Lung (tissue), 12 donors: ENCODE data around the gene ASMTL. TPM values are rescaled to one million over a fixed set of nuclear protein-coding genes. Genes with fewer than 3 reads are reported as not detected.

ENCODE experiments used
- ATAC-seq: fragments of 200-7000 bp; cut with Tn5 transposase; one replicate; pipeline ENCODE4 v1.9.1; 2020; ENCODE audit warnings: moderate number of reproducible peaks; ENCODE audit not compliant: insufficient read depth, low FRiP score
- DNase-seq, 3 donors: peaks; one replicate each; pipeline ENCODE4 v3.0.0-alpha.2; 2013 to 2017
- H3K27ac ChIP-seq, 2 donors: one replicate each; pipeline ENCODE4 v1.5.1; 2013; ENCODE audit warnings: mild to moderate bottlenecking in 2 of 2, moderate library complexity in 2 of 2, control low read depth in 1 of 2, inconsistent platforms in 1 of 2, low read depth in 1 of 2, low read length in 1 of 2
- H3K27me3 ChIP-seq, 3 donors: one replicate each; pipeline ENCODE4 v1.5.1; 2013; ENCODE audit warnings: low read length in 2 of 3; ENCODE audit not compliant: control insufficient read depth in 3 of 3, insufficient read depth in 3 of 3
- H3K36me3 ChIP-seq, 4 donors: one replicate each; pipeline ENCODE4 v1.5.1; 2013; ENCODE audit warnings: low read length in 4 of 4, mild to moderate bottlenecking in 1 of 4, moderate library complexity in 1 of 4; ENCODE audit not compliant: control insufficient read depth in 4 of 4, insufficient read depth in 4 of 4
- H3K4me1 ChIP-seq, 5 donors: one replicate each; pipeline ENCODE4 v1.5.1; 2013; ENCODE audit warnings: low read length in 5 of 5, mild to moderate bottlenecking in 2 of 5, moderate library complexity in 1 of 5; ENCODE audit not compliant: control insufficient read depth in 5 of 5, insufficient read depth in 5 of 5
- H3K4me3 ChIP-seq: one replicate; pipeline ENCODE4 v1.5.1; 2013; ENCODE audit warnings: mild to moderate bottlenecking, control low read depth, moderate library complexity
- H3K9ac ChIP-seq, 2 donors: one replicate each; pipeline ENCODE4 v1.5.1; 2013; ENCODE audit warnings: low read length in 2 of 2, control low read depth in 1 of 2; ENCODE audit not compliant: insufficient read depth in 1 of 2
- H3K9me3 ChIP-seq, 4 donors: one replicate each; pipeline ENCODE4 v1.5.1; 2013; ENCODE audit warnings: low read length in 3 of 4, mild to moderate bottlenecking in 1 of 4, moderate library complexity in 1 of 4; ENCODE audit not compliant: control insufficient read depth in 4 of 4, insufficient read depth in 3 of 4
- CTCF ChIP-seq: IDR thresholded peaks from 2 replicates; pipeline ENCODE4 v1.5.1; 2012; ENCODE audit warnings: mild to moderate bottlenecking; ENCODE audit errors: control extremely low read depth, extremely low read depth
- WGBS, 2 donors: extraction: QIAGEN DNeasy Blood & Tissue Kit; methylation state at CpG; one replicate each; pipeline ENCODE4 v1.1.7; 2013; 5-methylcytosine and 5-hydroxymethylcytosine counted together
- polyA plus RNA-seq, 2 donors: library from polyadenylated mRNA; stranded (reverse); fragments of 200-250 nt; gene quantifications; one replicate each; pipeline ENCODE4 v1.2.1, GENCODE V29; 2013
- total RNA-seq, 2 donors: library from RNA; depleted of rRNA in 1 of 2; stranded (reverse); fragments of >200 nt in 1 of 2; gene quantifications; one replicate each; pipeline ENCODE4 v1.2.1, GENCODE V29; 2014 to 2021
- donor health status: control.
- donor health status: control.
- donor health status: Bipolar disorder and iron deficiency.
- donor health status: healthy.
- donor health status: DM: yes; HTN: yes; CAD: no.

ASMTL gene
- total and polyA plus RNA-seq, 4 donors = 12.3 to 29.4 (median 21.8) TPM

GRCh38 chrX:1453395-1453783, 680 bp upstream of the ASMTL start:
- WGBS, 2 donors = 0 to 1% methylated on average over 28 to 34 of the region's 34 CpGs
- TF ChIP-seq CTCF = no peak
- H3K9ac ChIP-seq = no peak overlapping the region

GRCh38 chrX:1451661-1452515, 821 bp downstream of the ASMTL start:
- H3K9me3 ChIP-seq = peaks cover 0 to 6% (median 5%) of the 10 kb centered on the region in 4 donors
- H3K4me1 ChIP-seq = peaks cover 0 to 9% (median 0%) of the 10 kb centered on the region in 5 donors
- DNase-seq = no peak
- H3K36me3 ChIP-seq = peaks cover 0 to 3% (median 0%) of the 10 kb centered on the region in 4 donors
- H3K9ac ChIP-seq = peak overlapping the region; percentile 21 to 42
- WGBS, 2 donors = 25 to 31% methylated on average over 21 to 23 of the region's 23 CpGs
- no peak for ATAC-seq
- H3K27ac ChIP-seq = no peak overlapping the region
- H3K27me3 ChIP-seq = no peaks in the 10 kb centered on the region
- no peak for TF ChIP-seq CTCF
- peak overlapping the region; percentile 76 for H3K4me3 ChIP-seq

More at GRCh38 chrX:1453395-1453783, 680 bp upstream of the ASMTL start:
- ATAC-seq = no peak
- Histone ChIP-seq H3K4me1 (peaks cover 0 to 9% (median 0%) of the 10 kb centered on the region in 5 donors), H3K9me3 (no peaks in the 10 kb centered on the region), H3K27ac (peak overlapping the region; percentile 91 to 95), H3K4me3 (peak overlapping the region; percentile 56), H3K27me3 (no peaks in the 10 kb centered on the region), H3K36me3 (no peaks in the 10 kb centered on the region)
- DNase-seq = no peak

- DNase-seq (no peak), ATAC-seq (no peak)
- 88 to 94% methylated on average over 6 of the region's 6 CpGs for WGBS, 2 donors
- Histone ChIP-seq H3K36me3 (peaks cover 0 to 3% (median 0%) of the 10 kb centered on the region in 4 donors), H3K4me3 (no peak overlapping the region), H3K27me3 (no peaks in the 10 kb centered on the region), H3K9ac (no peak overlapping the region), H3K9me3 (peaks cover 0 to 6% (median 5%) of the 10 kb centered on the region in 4 donors), H3K4me1 (peaks cover 0 to 9% (median 0%) of the 10 kb centered on the region in 5 donors), H3K27ac (no peak overlapping the region)
- TF ChIP-seq CTCF = no peak
Measured at GRCh38 chrX:1451251-1451660, 1.5 kb downstream of the ASMTL start.
